Lower leg skin (tissue), 3 donors: Measurements from ENCODE around the gene TPK1.

ENCODE experiments used
- CTCF ChIP-seq, 3 donors: fragments of 450-650 bp; IDR thresholded peaks; one replicate each; pipeline ENCODE4 v1.5.1; 2016; ENCODE audit warnings: antibody characterized with exemption in 3 of 3, mild to moderate bottlenecking in 3 of 3, moderate library complexity in 2 of 3
- POLR2A ChIP-seq, 2 donors: fragments of 450-650 bp; IDR thresholded peaks; one replicate each; pipeline ENCODE4 v1.6.1; 2016 to 2017; ENCODE audit warnings: antibody characterized with exemption in 2 of 2, mild to moderate bottlenecking in 1 of 2, moderate library complexity in 1 of 2

- TF ChIP-seq CTCF (IDR thresholded peaks at IDR 0.05) (no peak), POLR2A (IDR thresholded peaks at IDR 0.05) (no peak)
These were observed 290.5 kb downstream of the TPK1 start for GRCh38 chr7:144545330-144545729.
